HepG2 (cell line): Measurements from ENCODE around the gene ARHGAP45. TPM values are rescaled to one million over a fixed set of nuclear protein-coding genes. Genes with fewer than 3 reads are reported as not detected.

ENCODE experiments used
- ARID3A ChIP-seq: IDR thresholded peaks from 2 replicates; pipeline ENCODE4 v1.6.1; 2012; ENCODE audit warnings: low read depth, low read length, improper control_type of control experiment
- CHD4 ChIP-seq: fragments of 200-600 bp; sonication (generic); IDR thresholded peaks from 2 replicates; pipeline ENCODE4 v1.7.0; 2017; ENCODE audit warnings: mild to moderate bottlenecking, low read length, borderline replicate concordance
- GATAD1 ChIP-seq: IDR thresholded peaks from 2 replicates; pipeline ENCODE4 v1.6.1; 2016; ENCODE audit warnings: missing genetic modification reagents, missing compliant biosample characterization
- HBP1 ChIP-seq: IDR thresholded peaks from 2 replicates; pipeline ENCODE4 v1.6.1; 2016; ENCODE audit warnings: low read depth, control low read depth
- HNF4A ChIP-seq: sonication (generic); formaldehyde crosslinking; IDR thresholded peaks from 2 replicates; pipeline ENCODE4 v1.4.0; 2020; ENCODE audit warnings: missing genetic modification reagents
- MZF1 ChIP-seq: sonication (generic); formaldehyde crosslinking; IDR thresholded peaks from 2 replicates; pipeline ENCODE4 v1.8.1; 2023; ENCODE audit warnings: mild to moderate bottlenecking, missing genetic modification reagents, borderline replicate concordance
- PITX1 ChIP-seq: sonication (generic); formaldehyde crosslinking; IDR thresholded peaks from 2 replicates; pipeline ENCODE4 v1.5.1; 2020; ENCODE audit warnings: mild to moderate bottlenecking, missing genetic modification reagents
- SOX13 ChIP-seq, 3 experiments: fragments of 450-650 bp in 1 of 3; sonication (generic) in 1 of 3; formaldehyde crosslinking in 1 of 3; IDR thresholded peaks in 2 of 3; conservative IDR thresholded peaks in 1 of 3; 2 replicates each; pipeline versions ENCODE4 v1.5.0 to v1.6.1; 2016 to 2020; ENCODE audit warnings: antibody characterized with exemption in 1 of 3, mild to moderate bottlenecking in 1 of 3, missing compliant biosample characterization in 1 of 3, missing genetic modification reagents in 1 of 3, moderate library complexity in 1 of 3
- SP2 ChIP-seq: sonication (generic); formaldehyde crosslinking; IDR thresholded peaks from 2 replicates; pipeline ENCODE4 v1.5.1; 2020; ENCODE audit warnings: mild to moderate bottlenecking, missing genetic modification reagents
- SUZ12 ChIP-seq: fragments of 150-350 bp; IDR thresholded peaks from 2 replicates; pipeline ENCODE4 v1.6.1; 2014; ENCODE audit warnings: low read depth, low read length
- TARDBP ChIP-seq: sonication (generic); formaldehyde crosslinking; IDR thresholded peaks from 2 replicates; pipeline ENCODE4 v1.8.0; 2022; ENCODE audit warnings: mild to moderate bottlenecking, missing genetic modification reagents
- THYN1 ChIP-seq: sonication (generic); formaldehyde crosslinking; IDR thresholded peaks from 2 replicates; pipeline ENCODE4 v1.8.1; 2023; ENCODE audit warnings: low read depth, mild to moderate bottlenecking, moderate library complexity, missing genetic modification reagents, borderline replicate concordance
- TP53 ChIP-seq: sonication (generic); formaldehyde crosslinking; conservative IDR thresholded peaks from 2 replicates; pipeline ENCODE4 v1.4.0; 2020; ENCODE audit warnings: missing genetic modification reagents
- ZBTB40 ChIP-seq, 2 experiments: fragments of 450-650 bp in 1 of 2; sonication (generic) in 1 of 2; formaldehyde crosslinking in 1 of 2; IDR thresholded peaks; 2 replicates each; pipeline versions ENCODE4 v1.6.1 to v1.8.0; 2016 to 2022; ENCODE audit warnings: antibody characterized with exemption in 1 of 2, mild to moderate bottlenecking in 1 of 2, missing genetic modification reagents in 1 of 2
- ZNF225 ChIP-seq: sonication (generic); formaldehyde crosslinking; IDR thresholded peaks from 2 replicates; pipeline ENCODE4 v1.4.0; 2020; ENCODE audit warnings: mild to moderate bottlenecking, missing genetic modification reagents
- ZNF274 ChIP-seq: sonication (generic); formaldehyde crosslinking; IDR thresholded peaks from 2 replicates; pipeline ENCODE4 v1.5.1; 2020; ENCODE audit warnings: mild to moderate bottlenecking, missing genetic modification reagents
- ZNF549 ChIP-seq: sonication (generic); formaldehyde crosslinking; IDR thresholded peaks from 2 replicates; pipeline ENCODE4 v1.5.0; 2020; ENCODE audit warnings: missing genetic modification reagents
- ZSCAN9 ChIP-seq: IDR thresholded peaks from 2 replicates; pipeline ENCODE4 v1.6.1; 2016; ENCODE audit warnings: borderline replicate concordance
- polyA plus RNA-seq, 8 experiments: library from polyadenylated mRNA; depleted of rRNA in 3 of 8; stranded (reverse) in 7 of 8; unstranded in 1 of 8; fragments of >200 nt; fragmentation: Illumina TruSeq in 4 of 8; extraction: Trizol in 4 of 8; gene quantifications; 2 replicates each; pipeline versions ENCODE4 v1.2.1 to v1.2.3, GENCODE V29; 2011 to 2016; ENCODE audit warnings: low read depth in 4 of 8, missing spikeins in 1 of 8, mixed read lengths in 1 of 8; ENCODE audit not compliant: insufficient read depth in 1 of 8
- total RNA-seq, 5 experiments: library from RNA; depleted of rRNA; stranded (reverse); fragments of >200 nt; fragmentation: Illumina TruSeq; extraction: Trizol; gene quantifications; 2 replicates each; pipeline ENCODE4 v1.2.3, GENCODE V29; 2016; ENCODE audit warnings: low read depth in 1 of 5

Gene ARHGAP45
- total and polyA plus RNA-seq, 2 of the 13 experiments (the other 11 are each of a cell fraction or from before 2014, with no cell fraction given), result 0.84 to 32.0 TPM

- peak; percentile 81 for TF ChIP-seq HNF4A (CRISPR knock-in tag)
- TF ChIP-seq ZSCAN9 (CRISPR knock-in tag), result no peak
- TF ChIP-seq ZNF549 (CRISPR knock-in tag), result no peak
- TF ChIP-seq SOX13 (IDR thresholded peaks at IDR 0.05), result no peak
- 0 out of 4 replicates have a peak, but pooled peaks of 1 of the 2 experiments have one; percentile 17 for TF ChIP-seq SOX13 (CRISPR knock-in tag; conservative IDR thresholded peaks at IDR 0.05 in 1 of 2, IDR thresholded peaks at IDR 0.05 in 1 of 2)
- no peak for TF ChIP-seq ZBTB40 (IDR thresholded peaks at IDR 0.05)
- peak; percentile 29; the same call in 1 of the 2 replicates for TF ChIP-seq ZBTB40 (CRISPR knock-in tag; IDR thresholded peaks at IDR 0.05)
- no peak for TF ChIP-seq ZNF225 (CRISPR knock-in tag)
- no peak for TF ChIP-seq MZF1 (CRISPR knock-in tag)
- no peak for TF ChIP-seq TP53 (CRISPR knock-in tag)
- no peak for TF ChIP-seq ARID3A
- TF ChIP-seq GATAD1, result no peak
- TF ChIP-seq SUZ12, result no peak
- TF ChIP-seq TARDBP (CRISPR knock-in tag), result peak; percentile 24; the same call in 1 of the 2 replicates
- peak; percentile 68; the same call in 1 of the 2 replicates for TF ChIP-seq ZNF274 (CRISPR knock-in tag)
- TF ChIP-seq PITX1 (CRISPR knock-in tag), result peak; percentile 62; the same call in 1 of the 2 replicates
- TF ChIP-seq SP2 (CRISPR knock-in tag), result 0 out of 2 replicates have a peak, but pooled peaks have one; percentile 37
- TF ChIP-seq THYN1, result no peak
- TF ChIP-seq HBP1, result no peak
- TF ChIP-seq CHD4, result no peak
Observed at GRCh38 chr19:1046117-1046626, 20.8 kb upstream of the ARHGAP45 start (continued).
